Measurements from ENCODE around the gene ETHE1. TPM values are rescaled to one million over a fixed set of nuclear protein-coding genes. Genes with fewer than 3 reads are reported as not detected.

ETHE1 gene
- total RNA-seq, 2 donors from 2014 or later, result 13.0 to 15.2 TPM

DNA sequence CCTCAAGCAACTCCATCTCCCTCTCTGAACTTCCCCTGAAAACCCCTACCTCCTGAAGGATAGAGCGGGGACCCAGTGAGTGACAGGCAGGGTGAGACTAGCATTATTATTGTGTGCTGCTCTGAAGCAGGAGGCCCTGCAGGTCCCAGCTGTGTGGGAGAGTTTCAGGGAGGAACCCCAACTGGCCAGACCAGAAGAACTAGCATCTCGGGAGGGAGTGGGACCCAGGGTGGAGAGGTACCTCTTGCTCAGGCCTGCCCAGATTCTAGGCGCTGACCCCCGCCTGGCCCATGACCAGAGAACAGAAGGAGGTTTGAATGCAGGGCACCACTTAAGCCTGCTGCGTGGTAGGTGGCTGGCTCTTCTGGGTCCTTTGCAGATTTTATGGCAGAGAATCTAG, 55.9 kb downstream of the ETHE1 start:
- no peaks in the 10 kb centered on the region for H3K4me1 Mint-ChIP-seq
- Histone ChIP-seq H3K27me3 (ENCODE audit: control insufficient read depth, insufficient read depth, low read length, poor library complexity, severe bottlenecking) (peaks cover 3% of the 10 kb centered on the region), H3K9me3 (ENCODE audit: control insufficient read depth, low read length) (no peaks in the 10 kb centered on the region), H3K27ac (ENCODE audit: low read depth, low read length) (no peak overlapping the region), H3K9ac (ENCODE audit: extremely low read depth, low read length, poor library complexity, severe bottlenecking) (no peak overlapping the region), H3K4me3 (ENCODE audit: low read length) (no peak overlapping the region), H3K4me1 (ENCODE audit: control insufficient read depth, insufficient read depth, low read length) (no peaks in the 10 kb centered on the region), H3K36me3 (ENCODE audit: control insufficient read depth, insufficient read depth, low read length) (no peaks in the 10 kb centered on the region)
- H3K27me3 Mint-ChIP-seq (ENCODE audit: insufficient read depth), result peaks cover 30% of the 10 kb centered on the region
- no peaks in the 10 kb centered on the region for H3K36me3 Mint-ChIP-seq (ENCODE audit: low read depth)
- TF ChIP-seq CTCF (conservative IDR thresholded peaks at IDR 0.05), result no peak
- no peak for DNase-seq
- H3K4me3 Mint-ChIP-seq, result no peak overlapping the region
- 80 to 87% methylated on average over 1 to 5 of the region's 5 CpGs for WGBS, 2 experiments (ENCODE audit: insufficient coverage in 1 of 2, insufficient read length in 1 of 2)
- H3K9me3 Mint-ChIP-seq, result no peaks in the 10 kb centered on the region
- no peak overlapping the region for H3K27ac Mint-ChIP-seq

- 80 to 84% methylated on average over 7 to 10 of the region's 10 CpGs for WGBS, 2 experiments (ENCODE audit: insufficient coverage in 1 of 2, insufficient read length in 1 of 2)
- TF ChIP-seq CTCF (conservative IDR thresholded peaks at IDR 0.05), result no peak
- H3K4me3 ChIP-seq (ENCODE audit: low read length), result no peak overlapping the region
- Mint-ChIP-seq H3K9me3 (peaks cover 3% of the 10 kb centered on the region), H3K4me1 (no peaks in the 10 kb centered on the region), H3K4me3 (no peak overlapping the region), H3K27ac (no peak overlapping the region), H3K36me3 (ENCODE audit: low read depth) (no peaks in the 10 kb centered on the region), H3K27me3 (ENCODE audit: insufficient read depth) (peaks cover 35% of the 10 kb centered on the region)
- DNase-seq, result peak; percentile 52
- H3K9ac ChIP-seq (ENCODE audit: extremely low read depth, low read length, poor library complexity, severe bottlenecking), result no peak overlapping the region
- no peaks in the 10 kb centered on the region for H3K36me3 ChIP-seq (ENCODE audit: control insufficient read depth, insufficient read depth, low read length)
- H3K27me3 ChIP-seq (ENCODE audit: control insufficient read depth, insufficient read depth, low read length, poor library complexity, severe bottlenecking), result peaks cover 11% of the 10 kb centered on the region
- H3K4me1 ChIP-seq (ENCODE audit: control insufficient read depth, insufficient read depth, low read length), result no peaks in the 10 kb centered on the region
- no peak overlapping the region for H3K27ac ChIP-seq (ENCODE audit: low read depth, low read length)
- no peaks in the 10 kb centered on the region for H3K9me3 ChIP-seq (ENCODE audit: control insufficient read depth, low read length)
Observed at GRCh38 chr19:43470288-43470687, 56.7 kb downstream of the ETHE1 start.

DNA sequence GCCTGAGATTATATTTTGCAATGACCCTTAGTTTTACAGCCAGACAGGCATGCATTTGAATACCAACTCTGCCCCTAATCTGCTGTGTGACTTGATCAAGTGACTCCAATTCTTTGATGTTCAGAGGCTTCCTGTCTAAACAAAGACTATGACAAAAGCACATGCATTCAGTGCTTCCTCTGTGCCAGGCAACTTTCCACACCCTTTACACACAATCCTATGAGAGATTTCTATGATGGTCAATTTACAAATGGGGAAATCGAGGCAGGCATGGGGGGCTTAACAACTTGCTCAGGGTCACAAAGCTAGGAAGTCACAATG, 57.9 kb downstream of the ETHE1 start:
- Histone ChIP-seq H3K36me3 (ENCODE audit: control insufficient read depth, insufficient read depth, low read length) (no peaks in the 10 kb centered on the region), H3K4me1 (ENCODE audit: control insufficient read depth, insufficient read depth, low read length) (no peaks in the 10 kb centered on the region), H3K9me3 (ENCODE audit: control insufficient read depth, low read length) (no peaks in the 10 kb centered on the region), H3K4me3 (ENCODE audit: low read length) (no peak overlapping the region), H3K9ac (ENCODE audit: extremely low read depth, low read length, poor library complexity, severe bottlenecking) (no peak overlapping the region), H3K27ac (ENCODE audit: low read depth, low read length) (no peak overlapping the region), H3K27me3 (ENCODE audit: control insufficient read depth, insufficient read depth, low read length, poor library complexity, severe bottlenecking) (peaks cover 21% of the 10 kb centered on the region)
- TF ChIP-seq CTCF (conservative IDR thresholded peaks at IDR 0.05), result no peak
- DNase-seq, result no peak
- 76 to 100% methylated on average over 1 of the region's 1 CpG for WGBS, 2 experiments (ENCODE audit: insufficient coverage in 1 of 2, insufficient read length in 1 of 2)
- no peaks in the 10 kb centered on the region for H3K36me3 Mint-ChIP-seq (ENCODE audit: low read depth)
- no peak overlapping the region for H3K27ac Mint-ChIP-seq
- peaks cover 12% of the 10 kb centered on the region for H3K9me3 Mint-ChIP-seq
- no peak overlapping the region for H3K4me3 Mint-ChIP-seq
- H3K27me3 Mint-ChIP-seq (ENCODE audit: insufficient read depth), result peaks cover 44% of the 10 kb centered on the region
- no peaks in the 10 kb centered on the region for H3K4me1 Mint-ChIP-seq

Measured in endodermal cell (in vitro differentiated cells).